C4-2B (cell line): ENCODE results near the gene IDH3G.

Source experiments
- CTCF ChIP-seq: fragments of 450-650 bp; conservative IDR thresholded peaks from 2 replicates; pipeline ENCODE4 v1.5.1; 2017; ENCODE audit warnings: mild to moderate bottlenecking
- ZFX ChIP-seq: fragments of 450-650 bp; IDR thresholded peaks from 2 replicates; pipeline ENCODE4 v1.6.1; 2017

GRCh38 chrX:153783378-153784013 is 10.7 kb downstream of the IDH3G start:
- TF ChIP-seq CTCF (no peak), ZFX (no peak)
